Colonic mucosa (tissue), 4 donors: ENCODE results near the gene PLEKHF1. TPM values are rescaled to one million over a fixed set of nuclear protein-coding genes. Genes with fewer than 3 reads are reported as not detected.

Source experiments
- DNase-seq: peaks from one replicate; pipeline ENCODE4 v3.0.0-alpha.2; 2020
- H3K27ac ChIP-seq: fragments of 200-600 bp; one replicate; pipeline ENCODE4 v1.8.0; 2021
- H3K27me3 ChIP-seq: fragments of 200-600 bp; one replicate; pipeline ENCODE4 v1.8.0; 2021
- H3K36me3 ChIP-seq: fragments of 200-600 bp; one replicate; pipeline ENCODE4 v1.8.0; 2021
- H3K4me1 ChIP-seq: fragments of 200-600 bp; one replicate; pipeline ENCODE4 v1.8.0; 2021; ENCODE audit warnings: mild to moderate bottlenecking
- H3K4me3 ChIP-seq: fragments of 200-600 bp; one replicate; pipeline ENCODE4 v1.8.0; 2021
- H3K9ac ChIP-seq, 2 donors: one replicate each; pipeline ENCODE4 v1.7.0; 2013; ENCODE audit warnings: control low read depth in 2 of 2, low read depth in 2 of 2, low read length in 2 of 2
- H3K9me3 ChIP-seq: fragments of 200-600 bp; one replicate; pipeline ENCODE4 v1.8.0; 2021
- CTCF ChIP-seq: fragments of 200-600 bp; IDR thresholded peaks from one replicate; pipeline ENCODE4 v1.8.0; 2022; ENCODE audit warnings: antibody characterized with exemption, mild to moderate bottlenecking
- intact Hi-C: fragments of 100-400 bp; cut with DNase I; formaldehyde crosslinking; loops from one replicate; pipeline ENCODE4 v1.14.1; 2022
- total RNA-seq, 2 donors: library from RNA; stranded (reverse); fragmentation: NEBNext Ultra II Directional in 1 of 2; extraction: Animal tissue kit (Norgen Biotek cat#: 25700) in 1 of 2; gene quantifications; one replicate each; pipeline ENCODE4 v1.2.1, GENCODE V29; 2021
- donor health status: healthy.
- donor health status: DM: no; HTN: no; CAD: no.
- donor health status: DM: no; HTN: no; CAD: no.

Gene PLEKHF1
- total RNA-seq, 2 donors from 2014 or later = 2.8 to 3.4 TPM

DNA sequence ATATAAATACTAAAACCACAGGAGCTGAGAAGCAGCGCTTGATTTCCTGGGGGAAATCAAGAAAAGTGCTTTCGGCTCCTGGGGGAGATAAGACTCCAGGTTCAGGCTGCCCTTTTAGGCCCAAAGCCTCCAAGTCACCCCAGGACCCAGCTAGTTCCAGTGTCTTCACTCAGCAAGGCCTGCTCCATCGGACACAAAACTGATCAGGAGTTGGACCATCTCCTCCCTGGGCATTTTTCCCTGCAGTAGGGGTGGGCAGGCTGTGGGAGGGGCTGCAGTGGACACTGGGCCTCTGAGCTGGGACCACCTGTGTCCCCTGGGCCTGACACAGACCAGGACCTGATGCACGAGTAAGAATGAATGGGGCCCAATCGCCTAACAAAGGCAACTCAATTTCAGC, 34.6 kb downstream of the PLEKHF1 start:
- H3K36me3 ChIP-seq = no peaks in the 10 kb centered on the region
- no peaks in the 10 kb centered on the region for H3K4me1 ChIP-seq
- no peaks in the 10 kb centered on the region for H3K9me3 ChIP-seq
- H3K9ac ChIP-seq = no peak overlapping the region
- H3K4me3 ChIP-seq = no peak overlapping the region
- H3K27ac ChIP-seq = no peak overlapping the region
- DNase-seq = no peak
- H3K27me3 ChIP-seq = no peaks in the 10 kb centered on the region
- intact Hi-C loops = loop anchor here (10.0 kb wide), 1 partner anchor 85 kb away; no protein-coding TSS in a partner anchor
- no peak for TF ChIP-seq CTCF

DNA sequence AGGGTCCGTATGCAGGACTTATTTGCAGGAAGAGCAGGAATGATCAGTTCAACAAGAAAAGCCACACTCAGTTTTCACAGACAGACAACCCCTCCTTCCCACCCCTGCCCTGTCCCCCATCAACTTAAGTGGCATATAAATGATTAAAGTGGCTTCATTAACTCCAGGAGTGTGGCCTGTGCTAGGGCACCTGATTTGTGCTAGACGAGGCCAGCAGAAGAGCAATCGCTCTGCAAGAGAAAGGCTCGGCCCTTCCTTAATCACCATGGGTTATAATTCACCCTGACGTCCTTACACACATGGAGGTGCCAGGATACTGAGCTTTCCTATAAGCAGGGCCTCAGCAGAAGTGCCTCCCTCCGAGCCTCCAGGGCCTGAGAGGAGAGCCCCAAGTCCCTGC, 35.2 kb downstream of the PLEKHF1 start:
- H3K4me1 ChIP-seq = no peaks in the 10 kb centered on the region
- H3K9me3 ChIP-seq = no peaks in the 10 kb centered on the region
- DNase-seq = no peak
- H3K36me3 ChIP-seq = no peaks in the 10 kb centered on the region
- H3K9ac ChIP-seq = no peak overlapping the region
- TF ChIP-seq CTCF = no peak
- no peak overlapping the region for H3K27ac ChIP-seq
- no peaks in the 10 kb centered on the region for H3K27me3 ChIP-seq
- intact Hi-C loops = no loop called here
- H3K4me3 ChIP-seq = no peak overlapping the region

- intact Hi-C loops = no loop called here
- no peaks in the 10 kb centered on the region for H3K36me3 ChIP-seq
- no peaks in the 10 kb centered on the region for H3K9me3 ChIP-seq
- H3K27me3 ChIP-seq = no peaks in the 10 kb centered on the region
- no peak overlapping the region for H3K4me3 ChIP-seq
- TF ChIP-seq CTCF = no peak
- no peak overlapping the region for H3K9ac ChIP-seq
- DNase-seq = no peak
- no peak overlapping the region for H3K27ac ChIP-seq
- no peaks in the 10 kb centered on the region for H3K4me1 ChIP-seq
Measured at GRCh38 chr19:29702161-29702962, 37.1 kb downstream of the PLEKHF1 start.

DNA sequence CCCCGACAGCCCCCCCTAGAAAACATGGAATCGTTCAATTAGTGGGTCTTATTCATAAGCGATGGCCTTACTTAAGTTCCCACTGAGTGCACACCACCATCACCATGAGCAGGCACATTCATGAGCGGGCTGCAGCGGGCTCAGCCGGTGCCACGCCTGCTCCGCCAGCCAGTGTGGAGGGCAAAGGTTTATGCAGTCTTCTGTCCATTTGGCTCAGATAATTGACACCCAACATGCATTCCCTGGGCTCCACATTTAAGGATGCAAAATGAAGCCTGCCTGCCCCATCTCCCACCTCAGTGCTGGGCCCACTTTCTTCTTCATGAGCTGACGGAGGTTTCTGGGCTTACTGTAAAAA, 37.7 kb downstream of the PLEKHF1 start:
- Histone ChIP-seq H3K4me3 (no peak overlapping the region), H3K4me1 (no peaks in the 10 kb centered on the region), H3K9me3 (no peaks in the 10 kb centered on the region), H3K27me3 (no peaks in the 10 kb centered on the region), H3K36me3 (no peaks in the 10 kb centered on the region), H3K27ac (no peak overlapping the region), H3K9ac (no peak overlapping the region)
- DNase-seq = no peak
- intact Hi-C loops = no loop called here
- no peak for TF ChIP-seq CTCF

- intact Hi-C loops = no loop called here
- DNase-seq = no peak
- Histone ChIP-seq H3K9me3 (no peaks in the 10 kb centered on the region), H3K36me3 (no peaks in the 10 kb centered on the region), H3K4me1 (peaks cover 7% of the 10 kb centered on the region), H3K9ac (no peak overlapping the region), H3K27me3 (no peaks in the 10 kb centered on the region), H3K4me3 (no peak overlapping the region), H3K27ac (no peak overlapping the region)
- TF ChIP-seq CTCF = no peak
Measured at GRCh38 chr19:29704562-29705558, 39.6 kb downstream of the PLEKHF1 start.
